Fibroblast of lung (primary cell): Measurements from ENCODE around the gene GGACT. TPM values are rescaled to one million over a fixed set of nuclear protein-coding genes. Genes with fewer than 3 reads are reported as not detected.

Experiments used
- DNase-seq, 2 donors: peaks; one replicate each; pipeline versions ENCODE4 v3.0.0 to v3.0.0-alpha.2; 2010; ENCODE audit warnings: low read depth in 2 of 2
- H2AFZ ChIP-seq: 2 replicates; pipeline ENCODE4 v1.5.1; 2012; ENCODE audit warnings: low read length, control low read depth, inconsistent platforms
- H3K27ac ChIP-seq: 2 replicates; pipeline ENCODE4 v1.5.1; 2011; ENCODE audit warnings: low read length, control low read depth; ENCODE audit not compliant: insufficient read depth
- H3K27me3 ChIP-seq: 2 replicates; pipeline ENCODE4 v1.5.1; 2011; ENCODE audit warnings: mild to moderate bottlenecking, low read length; ENCODE audit not compliant: control insufficient read depth, insufficient read depth
- H3K36me3 ChIP-seq: 2 replicates; pipeline ENCODE4 v1.5.1; 2011; ENCODE audit warnings: low read length; ENCODE audit not compliant: control insufficient read depth, insufficient read depth
- H3K4me1 ChIP-seq: 2 replicates; pipeline ENCODE4 v1.5.1; 2011; ENCODE audit warnings: low read length; ENCODE audit not compliant: control insufficient read depth, insufficient read depth; ENCODE audit errors: extremely low read depth
- H3K4me2 ChIP-seq: 2 replicates; pipeline ENCODE4 v1.5.1; 2011; ENCODE audit warnings: low read length, control low read depth; ENCODE audit not compliant: insufficient read depth; ENCODE audit errors: extremely low read depth
- H3K4me3 ChIP-seq, 4 experiments: fragments of 200-600 bp in 1 of 4; sonication (generic) in 1 of 4; replicated peaks in 1 of 4; 2 replicates each; pipeline ENCODE4 v1.5.1; 2011 to 2016; ENCODE audit warnings: low read length in 4 of 4, low read depth in 3 of 4, mild to moderate bottlenecking in 3 of 4, control low read depth in 2 of 4, inconsistent platforms in 1 of 4, mixed read lengths in 1 of 4; ENCODE audit not compliant: insufficient read depth in 1 of 4; ENCODE audit errors: control extremely low read depth in 1 of 4
- H3K79me2 ChIP-seq: 2 replicates; pipeline ENCODE4 v1.5.1; 2012; ENCODE audit warnings: mild to moderate bottlenecking, low read length, inconsistent platforms; ENCODE audit not compliant: control insufficient read depth, insufficient read depth
- H3K9ac ChIP-seq: 2 replicates; pipeline ENCODE4 v1.5.1; 2011; ENCODE audit warnings: mild to moderate bottlenecking, low read length, control low read depth; ENCODE audit not compliant: insufficient read depth
- H3K9me3 ChIP-seq: 2 replicates; pipeline ENCODE4 v1.5.1; 2012; ENCODE audit warnings: low read depth, low read length; ENCODE audit not compliant: control insufficient read depth, insufficient read depth
- H4K20me1 ChIP-seq: 2 replicates; pipeline ENCODE4 v1.5.1; 2011; ENCODE audit warnings: low read length; ENCODE audit not compliant: control insufficient read depth, insufficient read depth; ENCODE audit errors: extremely low read depth
- CTCF ChIP-seq, 2 donors: IDR thresholded peaks in 1 of 2; conservative IDR thresholded peaks in 1 of 2; 1 replicate in 1 of 2; 2 replicates in 1 of 2; pipeline ENCODE4 v1.5.1; 2011 to 2012; ENCODE audit warnings: low read length in 2 of 2, control low read depth in 1 of 2, inconsistent platforms in 1 of 2, low read depth in 1 of 2, mild to moderate bottlenecking in 1 of 2
- EZH2 ChIP-seq: IDR thresholded peaks from 2 replicates; pipeline ENCODE4 v1.5.1; 2012; ENCODE audit warnings: low read length, control low read depth, mild to moderate bottlenecking; ENCODE audit errors: missing control alignments
- polyA plus RNA-seq, 2 donors: library from polyadenylated mRNA; depleted of rRNA in 1 of 2; stranded (reverse) in 1 of 2; unstranded in 1 of 2; fragments of >200 nt; gene quantifications; 2 replicates each; pipeline ENCODE4 v1.2.1, GENCODE V29; 2011 to 2012; ENCODE audit warnings: missing spikeins in 1 of 2
- total RNA-seq: library from RNA; depleted of rRNA; stranded (reverse); fragments of >200 nt; gene quantifications from 2 replicates; pipeline ENCODE4 v1.2.1, GENCODE V29; 2014

Gene GGACT
- total and polyA plus RNA-seq, 2 donors (not counting 1 experiment from before 2014, with no cell fraction given) = 2.6 to 6.6 TPM

- Histone ChIP-seq H3K27me3 (no peaks in the 10 kb centered on the region), H3K79me2 (no peaks in the 10 kb centered on the region)
- no peak for TF ChIP-seq CTCF (conservative IDR thresholded peaks at IDR 0.05 in 1 of 2, IDR thresholded peaks at IDR 0.05 in 1 of 2; ENCODE audit: low read depth in 1 of 2, low read length in 2 of 2)
Measured at GRCh38 chr13:100517728-100518127, 70.9 kb downstream of the GGACT start.

GRCh38 chr13:100517135-100517534, 71.5 kb downstream of the GGACT start:
- Histone ChIP-seq H3K27me3 (no peaks in the 10 kb centered on the region), H3K79me2 (no peaks in the 10 kb centered on the region), H3K27ac (no peak overlapping the region), H3K4me3 (no peak overlapping the region), H3K9ac (no peak overlapping the region), H4K20me1 (no peaks in the 10 kb centered on the region), H3K4me1 (no peaks in the 10 kb centered on the region), H2AFZ (no peak overlapping the region), H3K36me3 (no peaks in the 10 kb centered on the region), H3K4me2 (no peak overlapping the region), H3K9me3 (no peaks in the 10 kb centered on the region)
- DNase-seq = no peak
- TF ChIP-seq CTCF (conservative IDR thresholded peaks at IDR 0.05 in 1 of 2, IDR thresholded peaks at IDR 0.05 in 1 of 2; ENCODE audit: low read depth in 1 of 2, low read length in 2 of 2) (no peak), EZH2 (no peak)

More at GRCh38 chr13:100517728-100518127, 70.9 kb downstream of the GGACT start:
- no peak for DNase-seq
- Histone ChIP-seq H4K20me1 (no peaks in the 10 kb centered on the region), H3K9ac (no peak overlapping the region), H3K9me3 (no peaks in the 10 kb centered on the region), H2AFZ (no peak overlapping the region), H3K4me3 (no peak overlapping the region), H3K4me2 (no peak overlapping the region), H3K27ac (no peak overlapping the region), H3K36me3 (no peaks in the 10 kb centered on the region), H3K4me1 (no peaks in the 10 kb centered on the region)

- Histone ChIP-seq H3K9me3 (no peaks in the 10 kb centered on the region), H2AFZ (no peak overlapping the region), H3K4me3 (no peak overlapping the region), H3K27ac (no peak overlapping the region), H4K20me1 (no peaks in the 10 kb centered on the region), H3K4me1 (no peaks in the 10 kb centered on the region), H3K9ac (no peak overlapping the region), H3K36me3 (no peaks in the 10 kb centered on the region), H3K27me3 (no peaks in the 10 kb centered on the region), H3K4me2 (no peak overlapping the region), H3K79me2 (no peaks in the 10 kb centered on the region)
- DNase-seq = no peak
- no peak for TF ChIP-seq CTCF (conservative IDR thresholded peaks at IDR 0.05 in 1 of 2, IDR thresholded peaks at IDR 0.05 in 1 of 2; ENCODE audit: low read depth in 1 of 2, low read length in 2 of 2)
Measured at GRCh38 chr13:100515410-100515800, 73.2 kb downstream of the GGACT start.
